Astrocyte (in vitro differentiated cells and primary cell): ENCODE data around the gene RASGRF2. TPM values are rescaled to one million over a fixed set of nuclear protein-coding genes. Genes with fewer than 3 reads are reported as not detected.

ENCODE experiments used
- DNase-seq: peaks from one replicate; pipeline ENCODE4 v3.0.0-alpha.2; 2010; ENCODE audit warnings: low read depth
- FAIRE-seq: peaks from 2 replicates; lab custom pipeline; 2011; peaks lifted over from hg19 to GRCh38; lab: Jason Lieb, UNC
- H2AFZ ChIP-seq: 2 replicates; pipeline ENCODE4 v1.6.0; 2012; ENCODE audit warnings: low read depth, low read length, inconsistent platforms
- H3K27ac ChIP-seq: 2 replicates; pipeline ENCODE4 v1.5.1; 2011; ENCODE audit warnings: low read depth, low read length, inconsistent platforms
- H3K27me3 ChIP-seq: 2 replicates; pipeline ENCODE4 v1.6.0; 2011; ENCODE audit warnings: low read length, inconsistent platforms; ENCODE audit not compliant: insufficient read depth
- H3K36me3 ChIP-seq: 2 replicates; pipeline ENCODE4 v1.5.1; 2011; ENCODE audit warnings: low read length, inconsistent platforms; ENCODE audit not compliant: insufficient read depth
- H3K4me1 ChIP-seq: 2 replicates; pipeline ENCODE4 v1.5.1; 2011; ENCODE audit warnings: low read length, inconsistent platforms; ENCODE audit not compliant: insufficient read depth
- H3K4me2 ChIP-seq: 2 replicates; pipeline ENCODE4 v1.6.0; 2012; ENCODE audit warnings: low read length, inconsistent platforms
- H3K4me3 ChIP-seq: 2 replicates; pipeline ENCODE4 v1.5.1; 2011; ENCODE audit warnings: low read depth, mild to moderate bottlenecking, low read length, inconsistent platforms; ENCODE audit not compliant: insufficient read depth
- H3K79me2 ChIP-seq: 2 replicates; pipeline ENCODE4 v1.6.0; 2012; ENCODE audit warnings: mild to moderate bottlenecking, low read length, inconsistent platforms; ENCODE audit not compliant: insufficient read depth
- H3K9ac ChIP-seq: 2 replicates; pipeline ENCODE4 v1.6.0; 2012; ENCODE audit warnings: mild to moderate bottlenecking, low read length, inconsistent platforms
- H3K9me3 ChIP-seq: 2 replicates; pipeline ENCODE4 v1.5.1; 2012; ENCODE audit warnings: low read depth, mild to moderate bottlenecking, low read length, inconsistent platforms; ENCODE audit not compliant: insufficient read depth
- H4K20me1 ChIP-seq: 2 replicates; pipeline ENCODE4 v1.6.0; 2012; ENCODE audit warnings: low read length, inconsistent platforms; ENCODE audit not compliant: insufficient read depth
- H3K27ac Mint-ChIP-seq: one replicate; pipeline ENCODE4 v1.8.0; 2021; ENCODE audit warnings: mild to moderate bottlenecking, mixed read lengths; ENCODE audit not compliant: unreplicated experiment
- H3K27me3 Mint-ChIP-seq: one replicate; pipeline ENCODE4 v1.8.0; 2021; ENCODE audit warnings: low read depth, mixed read lengths; ENCODE audit not compliant: unreplicated experiment
- H3K36me3 Mint-ChIP-seq: one replicate; pipeline ENCODE4 v1.8.0; 2021; ENCODE audit warnings: low read depth, mixed read lengths; ENCODE audit not compliant: unreplicated experiment
- H3K4me1 Mint-ChIP-seq: one replicate; pipeline ENCODE4 v1.8.0; 2021; ENCODE audit warnings: low read depth, mixed read lengths; ENCODE audit not compliant: unreplicated experiment
- H3K4me3 Mint-ChIP-seq: one replicate; pipeline ENCODE4 v1.8.0; 2021; ENCODE audit warnings: mild to moderate bottlenecking, moderate library complexity, mixed read lengths; ENCODE audit not compliant: unreplicated experiment
- H3K9me3 Mint-ChIP-seq: one replicate; pipeline ENCODE4 v1.8.0; 2021; ENCODE audit warnings: mild to moderate bottlenecking, mixed read lengths; ENCODE audit not compliant: unreplicated experiment
- EZH2 ChIP-seq: IDR thresholded peaks from 2 replicates; pipeline ENCODE4 v1.6.1; 2012; ENCODE audit warnings: mild to moderate bottlenecking, low read length, inconsistent platforms; ENCODE audit not compliant: insufficient read depth
- total RNA-seq: library from RNA; stranded (reverse); gene quantifications from 2 replicates; pipeline ENCODE4 v1.2.1, GENCODE V29; 2021
- TF ChIP-seq, protein P1 (sequence below): IDR thresholded peaks from 2 replicates; pipeline ENCODE4 v1.5.1; 2011; ENCODE audit warnings: low read depth, mild to moderate bottlenecking, inconsistent platforms, low read length, moderate library complexity; ENCODE audit not compliant: insufficient read depth

RASGRF2 gene
- total RNA-seq, 1 donor from 2014 or later, result 8.0 TPM

GRCh38 chr5:80955082-80955590, 5.0 kb upstream of the RASGRF2 start:
- Histone ChIP-seq H3K4me1 (peaks cover 7% of the 10 kb centered on the region), H3K79me2 (no peaks in the 10 kb centered on the region), H3K27me3 (peaks cover 9% of the 10 kb centered on the region), H2AFZ (no peak overlapping the region), H4K20me1 (no peaks in the 10 kb centered on the region), H3K4me2 (no peak overlapping the region), H3K4me3 (no peak overlapping the region), H3K9ac (no peak overlapping the region), H3K27ac (no peak overlapping the region), H3K9me3 (no peaks in the 10 kb centered on the region), H3K36me3 (no peaks in the 10 kb centered on the region)
- Mint-ChIP-seq H3K27me3 (peaks cover 6% of the 10 kb centered on the region), H3K9me3 (peaks cover 4% of the 10 kb centered on the region), H3K4me1 (peaks cover 7% of the 10 kb centered on the region), H3K4me3 (no peak overlapping the region), H3K36me3 (no peaks in the 10 kb centered on the region), H3K27ac (no peak overlapping the region)
- TF ChIP-seq EZH2, result no peak
- TF ChIP-seq, protein P1, sequence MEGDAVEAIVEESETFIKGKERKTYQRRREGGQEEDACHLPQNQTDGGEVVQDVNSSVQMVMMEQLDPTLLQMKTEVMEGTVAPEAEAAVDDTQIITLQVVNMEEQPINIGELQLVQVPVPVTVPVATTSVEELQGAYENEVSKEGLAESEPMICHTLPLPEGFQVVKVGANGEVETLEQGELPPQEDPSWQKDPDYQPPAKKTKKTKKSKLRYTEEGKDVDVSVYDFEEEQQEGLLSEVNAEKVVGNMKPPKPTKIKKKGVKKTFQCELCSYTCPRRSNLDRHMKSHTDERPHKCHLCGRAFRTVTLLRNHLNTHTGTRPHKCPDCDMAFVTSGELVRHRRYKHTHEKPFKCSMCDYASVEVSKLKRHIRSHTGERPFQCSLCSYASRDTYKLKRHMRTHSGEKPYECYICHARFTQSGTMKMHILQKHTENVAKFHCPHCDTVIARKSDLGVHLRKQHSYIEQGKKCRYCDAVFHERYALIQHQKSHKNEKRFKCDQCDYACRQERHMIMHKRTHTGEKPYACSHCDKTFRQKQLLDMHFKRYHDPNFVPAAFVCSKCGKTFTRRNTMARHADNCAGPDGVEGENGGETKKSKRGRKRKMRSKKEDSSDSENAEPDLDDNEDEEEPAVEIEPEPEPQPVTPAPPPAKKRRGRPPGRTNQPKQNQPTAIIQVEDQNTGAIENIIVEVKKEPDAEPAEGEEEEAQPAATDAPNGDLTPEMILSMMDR, result no peak
- FAIRE-seq, result no peak
- DNase-seq, result no peak

- H3K27ac ChIP-seq, result no peak overlapping the region
- H3K36me3 ChIP-seq, result no peaks in the 10 kb centered on the region
- H3K79me2 ChIP-seq, result no peaks in the 10 kb centered on the region
- H3K4me1 ChIP-seq, result peaks cover 7% of the 10 kb centered on the region
- no peaks in the 10 kb centered on the region for H4K20me1 ChIP-seq
- no peak for DNase-seq
- no peak overlapping the region for H3K27ac Mint-ChIP-seq
- FAIRE-seq, result no peak
- no peak overlapping the region for H3K4me3 ChIP-seq
- peak overlapping the region; percentile 24 for H3K4me2 ChIP-seq
- H2AFZ ChIP-seq, result no peak overlapping the region
- no peaks in the 10 kb centered on the region for H3K9me3 ChIP-seq
- H3K27me3 Mint-ChIP-seq, result peaks cover 10% of the 10 kb centered on the region
- TF ChIP-seq, protein P1, result no peak
- TF ChIP-seq EZH2, result no peak
- no peak overlapping the region for H3K9ac ChIP-seq
- H3K27me3 ChIP-seq, result peaks cover 9% of the 10 kb centered on the region
- H3K4me1 Mint-ChIP-seq, result peaks cover 7% of the 10 kb centered on the region
- no peak overlapping the region for H3K4me3 Mint-ChIP-seq
- no peaks in the 10 kb centered on the region for H3K36me3 Mint-ChIP-seq
- peaks cover 4% of the 10 kb centered on the region for H3K9me3 Mint-ChIP-seq
Observed at GRCh38 chr5:80956272-80956671, 3.9 kb upstream of the RASGRF2 start.

GRCh38 chr5:80957031-80957761, 3.0 kb upstream of the RASGRF2 start:
- Mint-ChIP-seq H3K4me1 (peaks cover 11% of the 10 kb centered on the region), H3K27me3 (peaks cover 15% of the 10 kb centered on the region), H3K4me3 (no peak overlapping the region), H3K27ac (peak overlapping the region; percentile 49), H3K9me3 (peaks cover 4% of the 10 kb centered on the region), H3K36me3 (no peaks in the 10 kb centered on the region)
- Histone ChIP-seq H3K4me2 (peak overlapping the region; percentile 3), H3K4me3 (no peak overlapping the region), H3K79me2 (no peaks in the 10 kb centered on the region), H2AFZ (no peak overlapping the region), H3K36me3 (no peaks in the 10 kb centered on the region), H3K27ac (no peak overlapping the region), H3K27me3 (peaks cover 9% of the 10 kb centered on the region), H4K20me1 (no peaks in the 10 kb centered on the region), H3K9me3 (no peaks in the 10 kb centered on the region), H3K4me1 (peaks cover 7% of the 10 kb centered on the region), H3K9ac (no peak overlapping the region)
- no peak for FAIRE-seq
- TF ChIP-seq, protein P1, result no peak
- no peak for TF ChIP-seq EZH2
- DNase-seq, result peak; percentile 60
